Stimulated activated CD4-positive, alpha-beta T cell treated with anti-CD3 and anti-CD28 coated beads, Interleukin-12 subunit alpha, Interleukin-12 subunit beta, amount 100 ng/mL, for 48 hours (primary cell): ENCODE measurements around the gene TIMM8A.
"Not testable (repeated sequence)": the region's sequence is repeated elsewhere in the genome, so short reads cannot be mapped to it uniquely, and the experiment has no call there.

Source experiments
- DNase-seq, 3 donors: peaks; one replicate each; pipeline ENCODE4 v3.0.0-alpha.2; 2020; ENCODE audit warnings: low read depth in 2 of 3, low spot score in 1 of 3

The TIMM8A gene

GRCh38 chrX:101360390-101360789 lies 11.8 kb upstream of the TIMM8A start:
- no peak for DNase-seq

- DNase-seq: no peak
Observed at GRCh38 chrX:101359966-101360365, 11.4 kb upstream of the TIMM8A start.

GRCh38 chrX:101357166-101357795 lies 8.7 kb upstream of the TIMM8A start:
- DNase-seq: no peak

- no peak for DNase-seq
Observed at GRCh38 chrX:101349193-101349562, 636 bp upstream of the TIMM8A start.

- DNase-seq: no peak
Observed at GRCh38 chrX:101347859-101348451, 587 bp downstream of the TIMM8A start.

GRCh38 chrX:101337776-101338271 lies 10.7 kb downstream of the TIMM8A start:
- DNase-seq: no peak

GRCh38 chrX:101334310-101334709 lies 14.2 kb downstream of the TIMM8A start:
- DNase-seq: not testable (repeated sequence)

- DNase-seq: not testable (repeated sequence)
Observed at GRCh38 chrX:101326600-101326999, 21.9 kb downstream of the TIMM8A start.

GRCh38 chrX:101303790-101304189 lies 44.8 kb downstream of the TIMM8A start:
- DNase-seq: no peak
